ENCODE results near the gene CHD5. TPM values are rescaled to one million over a fixed set of nuclear protein-coding genes. Genes with fewer than 3 reads are reported as not detected.

CHD5 gene
- polyA plus RNA-seq, 1 experiment: 0.04 TPM

GRCh38 chr1:6130036-6130435 is 50.1 kb downstream of the CHD5 start:
- Histone ChIP-seq H3K36me3 (ENCODE audit: control insufficient read depth, insufficient read depth, low read length) (no peaks in the 10 kb centered on the region), H3K4me3 (ENCODE audit: low read depth, low read length) (no peak overlapping the region), H3K27me3 (ENCODE audit: control insufficient read depth, insufficient read depth, low read length) (no peaks in the 10 kb centered on the region)
- no peak for DNase-seq (ENCODE audit: low read depth)
- POLR2A ChIA-PET: no interaction called here
- CTCF ChIA-PET: no interaction called here
- TF ChIP-seq CTCF (IDR thresholded peaks at IDR 0.05; ENCODE audit: insufficient read depth, low read depth, low read length): no peak

GRCh38 chr1:6129313-6129712 is 50.8 kb downstream of the CHD5 start:
- Histone ChIP-seq H3K27me3 (ENCODE audit: control insufficient read depth, insufficient read depth, low read length) (no peaks in the 10 kb centered on the region), H3K36me3 (ENCODE audit: control insufficient read depth, insufficient read depth, low read length) (no peaks in the 10 kb centered on the region), H3K4me3 (ENCODE audit: low read depth, low read length) (no peak overlapping the region)
- no peak for TF ChIP-seq CTCF (IDR thresholded peaks at IDR 0.05; ENCODE audit: insufficient read depth, low read depth, low read length)
- POLR2A ChIA-PET: no interaction called here
- no peak for DNase-seq (ENCODE audit: low read depth)
- CTCF ChIA-PET: no interaction called here

- H3K4me3 ChIP-seq (ENCODE audit: low read depth, low read length): no peak overlapping the region
- ChIA-PET POLR2A (no interaction called here), CTCF (no interaction called here)
- no peaks in the 10 kb centered on the region for H3K27me3 ChIP-seq (ENCODE audit: control insufficient read depth, insufficient read depth, low read length)
- no peak for DNase-seq (ENCODE audit: low read depth)
- no peaks in the 10 kb centered on the region for H3K36me3 ChIP-seq (ENCODE audit: control insufficient read depth, insufficient read depth, low read length)
- TF ChIP-seq CTCF (IDR thresholded peaks at IDR 0.05; ENCODE audit: insufficient read depth, low read depth, low read length): no peak
Observed at GRCh38 chr1:6128276-6129081, 51.6 kb downstream of the CHD5 start.

- TF ChIP-seq CTCF (IDR thresholded peaks at IDR 0.05; ENCODE audit: insufficient read depth, low read depth, low read length): no peak
- ChIA-PET CTCF (no interaction called here), POLR2A (interaction anchor here (0.6 kb wide), 1 partner anchor 149 kb away, joined by 8 read pairs; no protein-coding TSS in a partner anchor)
- no peak for DNase-seq (ENCODE audit: low read depth)
- H3K36me3 ChIP-seq (ENCODE audit: control insufficient read depth, insufficient read depth, low read length): no peaks in the 10 kb centered on the region
- no peaks in the 10 kb centered on the region for H3K27me3 ChIP-seq (ENCODE audit: control insufficient read depth, insufficient read depth, low read length)
- H3K4me3 ChIP-seq (ENCODE audit: low read depth, low read length): peak overlapping the region; percentile 17; the same call in 1 of the 2 replicates
Observed at GRCh38 chr1:6127587-6128163, 52.4 kb downstream of the CHD5 start.

GRCh38 chr1:6126521-6127067 is 53.5 kb downstream of the CHD5 start:
- Histone ChIP-seq H3K27me3 (ENCODE audit: control insufficient read depth, insufficient read depth, low read length) (no peaks in the 10 kb centered on the region), H3K4me3 (ENCODE audit: low read depth, low read length) (no peak overlapping the region), H3K36me3 (ENCODE audit: control insufficient read depth, insufficient read depth, low read length) (no peaks in the 10 kb centered on the region)
- ChIA-PET POLR2A (no interaction called here), CTCF (no interaction called here)
- no peak for TF ChIP-seq CTCF (IDR thresholded peaks at IDR 0.05; ENCODE audit: insufficient read depth, low read depth, low read length)
- no peak for DNase-seq (ENCODE audit: low read depth)
